HG03175 (cell line): ENCODE measurements around the gene THEMIS.

Experiments
- ATAC-seq: cut with Tn5 transposase; IDR thresholded peaks from one replicate; pipeline ENCODE4 v1.9.1; 2021; ENCODE audit warnings: mild to moderate bottlenecking, moderate library complexity; ENCODE audit not compliant: unreplicated experiment

Gene THEMIS

GRCh38 chr6:127918506-127919427 is 17.9 kb upstream of the THEMIS start:
- no peak for ATAC-seq

- no peak for ATAC-seq
Observed at GRCh38 chr6:127917766-127918165, 16.9 kb upstream of the THEMIS start.

- no peak for ATAC-seq
Observed at GRCh38 chr6:127914240-127914639, 13.4 kb upstream of the THEMIS start.

GRCh38 chr6:127912914-127913313 is 12.1 kb upstream of the THEMIS start:
- ATAC-seq: no peak

- ATAC-seq: peak; percentile 77
Observed at GRCh38 chr6:127907960-127908640, 7.2 kb upstream of the THEMIS start.

- no peak for ATAC-seq
Observed at GRCh38 chr6:127904160-127904559, 3.3 kb upstream of the THEMIS start.

- no peak for ATAC-seq
Observed at GRCh38 chr6:127902933-127903332, 2.1 kb upstream of the THEMIS start.

GRCh38 chr6:127897484-127897883 is 3.4 kb downstream of the THEMIS start:
- ATAC-seq: no peak

- no peak for ATAC-seq
Observed at GRCh38 chr6:127894051-127894450, 6.8 kb downstream of the THEMIS start.

GRCh38 chr6:127893541-127893940 is 7.3 kb downstream of the THEMIS start:
- ATAC-seq: no peak

GRCh38 chr6:127891731-127892326 is 9.0 kb downstream of the THEMIS start:
- no peak for ATAC-seq

- no peak for ATAC-seq
Observed at GRCh38 chr6:127886603-127887002, 14.3 kb downstream of the THEMIS start.

GRCh38 chr6:127884134-127884533 is 16.7 kb downstream of the THEMIS start:
- ATAC-seq: no peak

GRCh38 chr6:127881949-127882348 is 18.9 kb downstream of the THEMIS start:
- ATAC-seq: peak; percentile 35

- no peak for ATAC-seq
Observed at GRCh38 chr6:127880429-127880828, 20.4 kb downstream of the THEMIS start.

GRCh38 chr6:127879685-127880084 is 21.2 kb downstream of the THEMIS start:
- ATAC-seq: no peak

- no peak for ATAC-seq
Observed at GRCh38 chr6:127878115-127878514, 22.7 kb downstream of the THEMIS start.

- peak; percentile 66 for ATAC-seq
Observed at GRCh38 chr6:127877231-127877630, 23.6 kb downstream of the THEMIS start.

- ATAC-seq: no peak
Observed at GRCh38 chr6:127869772-127870404, 31.0 kb downstream of the THEMIS start.

GRCh38 chr6:127869183-127869582 is 31.7 kb downstream of the THEMIS start:
- no peak for ATAC-seq

- no peak for ATAC-seq
Observed at GRCh38 chr6:127868338-127868737, 32.5 kb downstream of the THEMIS start.
